ENCODE results near the gene PPOX. TPM values are rescaled to one million over a fixed set of nuclear protein-coding genes. Genes with fewer than 3 reads are reported as not detected.

The PPOX gene
- total RNA-seq, 1 experiment from 2014 or later = 24.2 TPM

DNA sequence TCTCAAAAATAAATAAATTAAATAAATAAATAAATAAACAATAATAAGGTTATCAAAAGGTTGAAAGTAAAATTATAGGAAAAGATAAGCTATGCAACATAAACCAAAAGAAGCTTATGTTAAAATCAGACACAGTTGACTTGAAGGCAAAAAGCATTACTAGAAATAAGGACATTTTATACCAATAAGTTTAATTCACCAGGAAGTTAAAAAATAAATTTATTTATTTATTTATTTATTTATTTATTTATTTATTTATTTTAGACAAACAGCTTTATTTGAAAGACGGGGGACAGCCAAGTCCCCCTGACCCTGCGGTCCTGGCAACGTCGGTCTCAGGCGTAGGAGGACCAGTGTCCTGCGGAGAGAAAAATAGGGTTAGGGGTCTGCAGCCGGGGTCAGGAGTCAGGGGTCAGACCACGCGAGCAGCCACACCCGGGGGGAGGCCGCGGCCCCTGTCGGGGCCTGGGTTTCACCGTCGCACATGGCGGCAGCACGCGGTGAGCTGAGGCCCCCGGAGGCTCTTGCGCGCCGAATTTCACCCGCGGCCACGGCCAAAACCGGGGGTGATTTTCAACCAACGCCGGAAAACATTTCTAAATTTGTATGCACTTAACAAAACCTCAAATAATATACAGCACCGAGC lies 25.3 kb upstream of the PPOX start (continued):
- TF ChIP-seq REST (IDR thresholded peaks at IDR 0.05; ENCODE audit: low read depth) (no peak), SRF (IDR thresholded peaks at IDR 0.05; ENCODE audit: low read depth) (no peak), ZFX (IDR thresholded peaks at IDR 0.05) (no peak), POLR2A (IDR thresholded peaks at IDR 0.05; ENCODE audit: borderline replicate concordance, extremely low read depth, insufficient read depth, insufficient read length) (no peak), JUND (IDR thresholded peaks at IDR 0.05) (no peak)

DNA sequence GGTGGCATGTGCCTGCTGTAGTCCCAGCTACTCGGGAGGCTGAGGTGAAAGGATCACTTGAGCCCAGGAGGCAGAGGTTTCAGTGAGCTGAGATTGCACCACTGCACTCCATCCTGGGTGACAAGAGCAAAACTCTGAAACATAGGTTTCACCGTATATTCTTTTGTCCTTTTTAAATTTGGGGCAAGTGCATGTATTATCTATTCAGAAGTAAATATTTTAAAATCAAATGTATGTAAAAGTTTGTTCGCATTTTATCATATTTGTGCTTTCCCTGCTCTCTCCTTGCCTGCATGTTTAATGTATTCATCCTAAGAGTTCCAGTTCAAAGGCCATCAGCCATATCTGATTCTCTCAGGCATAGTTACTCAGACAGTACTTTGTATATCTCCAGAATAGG lies 20.4 kb upstream of the PPOX start:
- ChIA-PET RAD21 (ENCODE audit: low non-redundant PET in 1 of 2, low total read pairs in 2 of 2, uncharacterized antibody in 2 of 2, unreplicated experiment in 2 of 2) (no interaction called here), POLR2A (no interaction called here), CTCF (no interaction called here)
- no TSS peak for BruUV-seq (replicated peaks)
- Histone ChIP-seq H3K4me2 (ENCODE audit: low read length) (no peak overlapping the region), H3K36me3 (ENCODE audit: control insufficient read depth in 1 of 2, insufficient read depth in 2 of 2, low read length in 2 of 2) (no peaks in the 10 kb centered on the region), H3K27me3 (ENCODE audit: insufficient read depth, low read length) (no peaks in the 10 kb centered on the region), H3K9me2 (ENCODE audit: insufficient read depth) (no peaks in the 10 kb centered on the region), H3K4me3 (replicated peaks in 1 of 2; ENCODE audit: low read depth in 1 of 2, low read length in 2 of 2) (no peak overlapping the region), H2AFZ (ENCODE audit: low read depth, low read length, poor library complexity, severe bottlenecking) (no peak overlapping the region), H3K9ac (ENCODE audit: low read length) (no peak overlapping the region), H3K79me2 (ENCODE audit: insufficient read depth, low read length) (no peaks in the 10 kb centered on the region), H4K20me1 (ENCODE audit: insufficient read depth) (no peaks in the 10 kb centered on the region), H3K27ac (ENCODE audit: low read depth, low read length) (no peak overlapping the region), H3K4me1 (ENCODE audit: control insufficient read depth in 1 of 2, insufficient read depth in 2 of 2, low read length in 2 of 2) (no peaks in the 10 kb centered on the region), H3K9me3 (ENCODE audit: control insufficient read depth in 1 of 2, insufficient read depth in 1 of 2, low read depth in 1 of 2, low read length in 2 of 2) (no peaks in the 10 kb centered on the region)
- ATAC-seq = no peak
- no peak for DNase-seq (ENCODE audit: low read depth, low spot score)
- intact Hi-C loops (cut with micrococcal nuclease) = loop anchor here (10.0 kb wide), 1 partner anchor 421 kb away; no protein-coding TSS in a partner anchor
- TF ChIP-seq EGR1 (IDR thresholded peaks at IDR 0.05; ENCODE audit: low read depth) (no peak), ATF3 (IDR thresholded peaks at IDR 0.05) (no peak), REST (IDR thresholded peaks at IDR 0.05; ENCODE audit: low read depth) (no peak), ZFX (IDR thresholded peaks at IDR 0.05) (no peak), JUND (IDR thresholded peaks at IDR 0.05) (no peak), SRF (IDR thresholded peaks at IDR 0.05; ENCODE audit: low read depth) (no peak), SIN3A (IDR thresholded peaks at IDR 0.05; ENCODE audit: low read depth) (no peak), EZH2phosphoT487 (IDR thresholded peaks at IDR 0.05; ENCODE audit: borderline replicate concordance) (no peak), ZBTB33 (IDR thresholded peaks at IDR 0.05; ENCODE audit: extremely low read depth, insufficient replicate concordance, low read length) (no peak), EZH2 (IDR thresholded peaks at IDR 0.05) (no peak), ZNF274 (IDR thresholded peaks at IDR 0.05; ENCODE audit: low read depth, low read length) (no peak), SP1 (IDR thresholded peaks at IDR 0.05; ENCODE audit: low read depth) (no peak), TCF7L2 (IDR thresholded peaks at IDR 0.05; ENCODE audit: borderline replicate concordance, extremely low read depth, insufficient read depth, insufficient read length) (no peak)
- TF ChIP-seq, protein P1, sequence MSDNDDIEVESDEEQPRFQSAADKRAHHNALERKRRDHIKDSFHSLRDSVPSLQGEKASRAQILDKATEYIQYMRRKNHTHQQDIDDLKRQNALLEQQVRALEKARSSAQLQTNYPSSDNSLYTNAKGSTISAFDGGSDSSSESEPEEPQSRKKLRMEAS (IDR thresholded peaks at IDR 0.05) = no peak
